GM12892 (cell line): ENCODE data around the gene C1orf226.

Experiments used
- POLR2A ChIP-seq: IDR thresholded peaks from 2 replicates; pipeline ENCODE4 v1.6.1; 2011; ENCODE audit warnings: low read depth, low read length, control low read depth
- POLR2AphosphoS5 ChIP-seq: IDR thresholded peaks from 2 replicates; pipeline ENCODE4 v1.6.1; 2011; ENCODE audit warnings: low read depth, low read length, control low read depth

- no peak for TF ChIP-seq POLR2AphosphoS5
- TF ChIP-seq POLR2A: no peak
These were observed 3.7 kb downstream of the C1orf226 start for GRCh38 chr1:162385280-162385623.
